HCT116 (cell line): Measurements from ENCODE around the gene AFF1.

Experiments used
- ZBTB33 ChIP-seq: IDR thresholded peaks from 2 replicates; pipeline ENCODE4 v1.6.1; 2011; ENCODE audit warnings: mild to moderate bottlenecking, low read length, moderate library complexity; ENCODE audit not compliant: insufficient replicate concordance; ENCODE audit errors: extremely low read depth
- TF ChIP-seq, protein P1 (sequence below): IDR thresholded peaks from 2 replicates; pipeline ENCODE4 v1.6.1; 2012
- TF ChIP-seq, protein P2 (sequence below), 3 experiments: fragments of 200-600 bp in 1 of 3; sonication (generic) in 1 of 3; IDR thresholded peaks in 2 of 3; conservative IDR thresholded peaks in 1 of 3; 2 replicates each; pipeline ENCODE4 v1.5.1; 2012 to 2017; ENCODE audit warnings: low read depth in 2 of 3, low read length in 2 of 3, antibody characterized with exemption in 1 of 3, borderline replicate concordance in 1 of 3, control low read depth in 1 of 3, mild to moderate bottlenecking in 1 of 3, mixed read lengths in 1 of 3, mixed run types in 1 of 3, moderate library complexity in 1 of 3; ENCODE audit not compliant: insufficient read depth in 1 of 3

DNA sequence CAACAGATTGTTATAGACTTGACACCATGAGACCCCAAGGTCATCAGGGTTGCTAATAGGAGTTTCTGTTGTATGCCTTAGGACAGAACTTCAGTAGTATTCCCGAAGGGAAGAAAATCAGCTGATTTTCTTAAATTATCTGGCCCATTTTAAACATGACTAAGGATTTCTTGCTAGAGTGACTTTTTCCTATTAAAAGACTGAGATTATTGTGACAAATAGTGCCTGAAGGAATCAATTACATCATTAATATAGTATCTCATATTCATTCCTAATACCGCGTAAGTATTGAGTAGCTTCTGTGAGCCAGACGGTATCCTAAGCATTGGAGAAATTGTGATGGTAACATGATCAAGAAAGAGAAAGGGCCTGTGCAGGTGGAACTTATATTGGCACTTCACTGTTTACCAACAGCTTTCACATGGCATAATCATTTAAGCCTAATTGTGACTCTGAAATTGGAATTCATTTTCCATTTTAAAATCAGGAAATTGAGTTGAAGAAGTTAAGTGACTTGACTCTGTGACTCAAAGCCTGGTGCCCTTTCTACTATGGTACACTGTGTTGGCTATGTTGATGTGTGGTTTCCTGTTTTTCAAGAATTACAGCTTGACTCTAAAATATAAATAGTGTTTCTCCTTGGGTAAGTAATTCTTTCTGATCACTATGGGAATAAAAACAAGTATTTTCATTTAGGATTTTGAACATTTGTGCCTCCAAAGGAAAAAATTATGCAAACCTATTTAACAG, 4.1 kb downstream of the AFF1 start:
- TF ChIP-seq, protein P1, sequence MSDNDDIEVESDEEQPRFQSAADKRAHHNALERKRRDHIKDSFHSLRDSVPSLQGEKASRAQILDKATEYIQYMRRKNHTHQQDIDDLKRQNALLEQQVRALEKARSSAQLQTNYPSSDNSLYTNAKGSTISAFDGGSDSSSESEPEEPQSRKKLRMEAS: no peak
- TF ChIP-seq, protein P2, sequence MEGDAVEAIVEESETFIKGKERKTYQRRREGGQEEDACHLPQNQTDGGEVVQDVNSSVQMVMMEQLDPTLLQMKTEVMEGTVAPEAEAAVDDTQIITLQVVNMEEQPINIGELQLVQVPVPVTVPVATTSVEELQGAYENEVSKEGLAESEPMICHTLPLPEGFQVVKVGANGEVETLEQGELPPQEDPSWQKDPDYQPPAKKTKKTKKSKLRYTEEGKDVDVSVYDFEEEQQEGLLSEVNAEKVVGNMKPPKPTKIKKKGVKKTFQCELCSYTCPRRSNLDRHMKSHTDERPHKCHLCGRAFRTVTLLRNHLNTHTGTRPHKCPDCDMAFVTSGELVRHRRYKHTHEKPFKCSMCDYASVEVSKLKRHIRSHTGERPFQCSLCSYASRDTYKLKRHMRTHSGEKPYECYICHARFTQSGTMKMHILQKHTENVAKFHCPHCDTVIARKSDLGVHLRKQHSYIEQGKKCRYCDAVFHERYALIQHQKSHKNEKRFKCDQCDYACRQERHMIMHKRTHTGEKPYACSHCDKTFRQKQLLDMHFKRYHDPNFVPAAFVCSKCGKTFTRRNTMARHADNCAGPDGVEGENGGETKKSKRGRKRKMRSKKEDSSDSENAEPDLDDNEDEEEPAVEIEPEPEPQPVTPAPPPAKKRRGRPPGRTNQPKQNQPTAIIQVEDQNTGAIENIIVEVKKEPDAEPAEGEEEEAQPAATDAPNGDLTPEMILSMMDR (IDR thresholded peaks at IDR 0.05 in 2 of 3, conservative IDR thresholded peaks at IDR 0.05 in 1 of 3; ENCODE audit: borderline replicate concordance in 1 of 3, insufficient read depth in 1 of 3, low read depth in 2 of 3, low read length in 2 of 3): no peak
- no peak for TF ChIP-seq ZBTB33
